Subcutaneous abdominal adipose tissue (tissue), 5 donors: ENCODE data around the gene CSDE1.
"Not testable (repeated sequence)": the region's sequence is repeated elsewhere in the genome, so short reads cannot be mapped to it uniquely, and the experiment has no call there.

Experiments used
- H3K27ac ChIP-seq: one replicate; pipeline ENCODE4 v1.7.0; 2013; ENCODE audit warnings: low read depth, mild to moderate bottlenecking, inconsistent platforms, low read length, moderate library complexity
- H3K27me3 ChIP-seq, 5 donors: one replicate each; pipeline ENCODE4 v1.7.0; 2013; ENCODE audit warnings: low read length in 5 of 5, inconsistent platforms in 1 of 5; ENCODE audit not compliant: control insufficient read depth in 5 of 5, insufficient read depth in 4 of 5
- H3K36me3 ChIP-seq, 5 donors: one replicate each; pipeline ENCODE4 v1.7.0; 2013; ENCODE audit warnings: low read length in 5 of 5; ENCODE audit not compliant: control insufficient read depth in 5 of 5, insufficient read depth in 5 of 5
- H3K4me1 ChIP-seq, 5 donors: one replicate each; pipeline ENCODE4 v1.7.0; 2013; ENCODE audit warnings: low read length in 5 of 5, mild to moderate bottlenecking in 3 of 5, moderate library complexity in 1 of 5; ENCODE audit not compliant: control insufficient read depth in 5 of 5, insufficient read depth in 5 of 5
- H3K4me3 ChIP-seq, 5 donors: one replicate each; pipeline ENCODE4 v1.7.0; 2013; ENCODE audit warnings: low read length in 5 of 5, low read depth in 1 of 5
- H3K9ac ChIP-seq, 5 donors: one replicate each; pipeline ENCODE4 v1.7.0; 2013; ENCODE audit warnings: low read length in 5 of 5, mild to moderate bottlenecking in 4 of 5, moderate library complexity in 3 of 5
- H3K9me3 ChIP-seq, 5 donors: one replicate each; pipeline ENCODE4 v1.7.0; 2013; ENCODE audit warnings: low read length in 5 of 5; ENCODE audit not compliant: control insufficient read depth in 5 of 5
- donor health status: healthy.
- donor health status: healthy.
- donor health status: healthy.
- donor health status: healthy.
- donor health status: healthy.

Gene CSDE1

DNA sequence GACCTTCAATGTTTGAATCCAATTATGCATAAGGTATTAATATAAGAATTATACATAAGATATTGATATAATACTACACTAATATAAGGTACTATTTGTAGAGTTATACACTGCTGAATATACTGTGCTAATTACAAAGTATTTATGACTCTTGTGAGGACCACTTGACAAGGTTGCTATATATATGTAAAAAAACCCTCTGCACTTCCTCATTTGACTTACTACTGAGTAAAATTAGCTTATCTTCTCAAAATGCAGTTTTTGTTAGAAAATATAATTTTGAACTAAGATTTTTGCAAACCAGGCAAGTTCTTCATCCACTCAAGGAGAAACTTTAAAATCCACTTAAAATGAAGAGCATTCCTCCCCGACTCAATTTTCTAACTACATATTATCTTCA is 14.2 kb upstream of the CSDE1 start:
- no peak overlapping the region for H3K9ac ChIP-seq
- no peaks in the 10 kb centered on the region for H3K4me1 ChIP-seq
- no peak overlapping the region for H3K4me3 ChIP-seq
- H3K9me3 ChIP-seq: no peaks in the 10 kb centered on the region
- H3K27ac ChIP-seq: no peak overlapping the region
- peaks cover 25 to 61% (median 46%) of the 10 kb centered on the region in 5 donors for H3K36me3 ChIP-seq
- H3K27me3 ChIP-seq: no peaks in the 10 kb centered on the region

- no peaks in the 10 kb centered on the region for H3K9me3 ChIP-seq
These were observed 13.2 kb upstream of the CSDE1 start for GRCh38 chr1:114770989-114771388.

GRCh38 chr1:114764689-114765088 is 6.9 kb upstream of the CSDE1 start:
- H3K27ac ChIP-seq: no peak overlapping the region
- no peaks in the 10 kb centered on the region for H3K27me3 ChIP-seq
- H3K9me3 ChIP-seq: no peaks in the 10 kb centered on the region
- no peaks in the 10 kb centered on the region for H3K4me1 ChIP-seq
- peaks cover 0 to 8% (median 5%) of the 10 kb centered on the region in 5 donors for H3K36me3 ChIP-seq
- no peak overlapping the region for H3K9ac ChIP-seq
- H3K4me3 ChIP-seq: no peak overlapping the region

More at GRCh38 chr1:114770989-114771388, 13.2 kb upstream of the CSDE1 start:
- H3K36me3 ChIP-seq: peaks cover 25 to 58% (median 41%) of the 10 kb centered on the region in 5 donors
- no peak overlapping the region for H3K27ac ChIP-seq
- H3K27me3 ChIP-seq: no peaks in the 10 kb centered on the region
- H3K4me1 ChIP-seq: no peaks in the 10 kb centered on the region
- H3K4me3 ChIP-seq: no peak overlapping the region
- H3K9ac ChIP-seq: no peak overlapping the region

- H3K4me3 ChIP-seq: peak overlapping the region; percentile 97 to 100 (median 100)
- peak overlapping the region; percentile 97 to 100 (median 100) for H3K9ac ChIP-seq
- H3K36me3 ChIP-seq: no peaks in the 10 kb centered on the region
- no peaks in the 10 kb centered on the region for H3K9me3 ChIP-seq
- peaks cover 10 to 47% (median 44%) of the 10 kb centered on the region in 5 donors for H3K4me1 ChIP-seq
- peak overlapping the region; percentile 100 for H3K27ac ChIP-seq
- no peaks in the 10 kb centered on the region for H3K27me3 ChIP-seq
These were observed 560 bp upstream of the CSDE1 start for GRCh38 chr1:114758256-114758832.

GRCh38 chr1:114756949-114757454 is 782 bp downstream of the CSDE1 start:
- no peaks in the 10 kb centered on the region for H3K27me3 ChIP-seq
- peak overlapping the region; percentile 42 to 100 (median 100) for H3K9ac ChIP-seq
- H3K4me1 ChIP-seq: peaks cover 10 to 60% (median 56%) of the 10 kb centered on the region in 5 donors
- no peaks in the 10 kb centered on the region for H3K36me3 ChIP-seq
- peak overlapping the region; percentile 100 for H3K27ac ChIP-seq
- H3K9me3 ChIP-seq: no peaks in the 10 kb centered on the region
- peak overlapping the region; percentile 97 to 100 (median 100) for H3K4me3 ChIP-seq

- H3K4me3 ChIP-seq: peak overlapping the region; percentile 97 to 100 (median 100)
- H3K9me3 ChIP-seq: no peaks in the 10 kb centered on the region
- no peaks in the 10 kb centered on the region for H3K27me3 ChIP-seq
- no peaks in the 10 kb centered on the region for H3K36me3 ChIP-seq
- H3K9ac ChIP-seq: peak overlapping the region; percentile 42 to 100 (median 100)
- H3K27ac ChIP-seq: peak overlapping the region; percentile 100
- peaks cover 10 to 68% (median 63%) of the 10 kb centered on the region in 5 donors for H3K4me1 ChIP-seq
These were observed 1.5 kb downstream of the CSDE1 start for GRCh38 chr1:114756009-114756892.

DNA sequence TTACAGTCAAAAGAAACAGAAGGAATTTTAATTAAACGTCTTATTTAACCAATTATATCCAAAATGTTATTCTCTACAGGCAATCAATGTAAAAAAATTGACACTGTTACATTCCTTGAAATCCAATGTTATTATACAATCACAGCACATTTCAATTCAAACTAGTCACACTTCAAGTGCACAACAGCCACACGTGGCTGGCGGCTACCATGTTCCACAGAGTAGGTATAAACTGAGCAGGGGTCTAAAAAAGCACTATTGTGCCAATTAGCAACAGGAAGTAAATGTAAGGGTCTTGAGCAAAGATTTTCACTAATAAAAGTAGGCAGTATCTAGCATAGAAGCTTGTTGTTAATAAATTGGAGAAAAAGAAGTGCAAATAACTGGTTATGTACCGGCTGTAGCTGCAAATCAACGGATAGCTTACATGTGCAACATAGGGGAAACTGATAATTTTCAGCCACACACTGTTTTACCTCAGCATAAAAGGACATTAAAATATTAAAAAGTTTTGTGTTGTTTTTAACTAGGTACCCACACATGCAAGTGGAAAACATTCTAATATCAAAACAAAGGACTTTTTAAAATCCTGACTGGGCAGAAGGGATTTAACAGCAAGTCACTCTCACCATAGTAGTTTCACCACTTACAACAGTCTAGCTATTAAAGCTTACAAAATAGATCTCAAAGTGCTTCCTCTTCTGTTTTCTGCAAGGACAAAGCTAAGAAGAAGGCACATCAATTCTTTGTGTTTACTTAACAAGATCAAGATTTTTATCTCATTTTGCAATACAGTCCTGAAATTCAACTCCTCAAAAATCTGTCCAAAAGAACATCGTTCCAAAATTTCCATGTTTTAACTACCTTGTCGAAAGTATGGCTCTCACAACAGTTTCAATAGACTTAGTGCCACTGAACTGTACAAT is 2.5 kb downstream of the CSDE1 start:
- Histone ChIP-seq H3K9me3 (no peaks in the 10 kb centered on the region), H3K36me3 (peaks cover 0 to under 1% (median 0%) of the 10 kb centered on the region in 5 donors), H3K27ac (peak overlapping the region; percentile 100), H3K4me3 (peak overlapping the region in 3 of 5 donors; percentile 11 to 100 (median 100)), H3K4me1 (peaks cover 12 to 78% (median 73%) of the 10 kb centered on the region in 5 donors), H3K9ac (peak overlapping the region in 4 of 5 donors; percentile 16 to 100 (median 66)), H3K27me3 (no peaks in the 10 kb centered on the region)

DNA sequence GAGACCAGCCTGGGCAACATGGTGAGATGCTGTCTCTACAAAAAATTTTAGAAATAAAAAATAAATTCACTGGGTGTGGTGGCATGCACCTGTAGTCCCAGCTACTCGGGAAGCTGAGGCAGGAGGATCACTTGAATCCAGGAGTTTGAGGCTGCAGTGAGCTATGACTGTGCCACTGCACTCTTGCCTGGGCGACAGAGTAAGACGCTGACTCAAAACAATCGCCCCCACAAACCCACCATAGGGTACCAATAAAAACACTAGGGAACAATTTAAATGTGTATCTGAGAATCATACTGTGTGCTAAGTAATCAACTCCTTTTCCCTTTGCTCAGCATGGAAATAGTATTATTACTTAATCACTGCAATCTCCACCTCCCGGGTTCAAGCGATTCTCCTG is 4.1 kb downstream of the CSDE1 start:
- not testable (repeated sequence) for H3K27me3 ChIP-seq, H3K9ac ChIP-seq, H3K27ac ChIP-seq, H3K9me3 ChIP-seq, H3K4me3 ChIP-seq
- Histone ChIP-seq H3K4me1 (peaks cover 12 to 84% (median 78%) of the 10 kb centered on the region in 5 donors), H3K36me3 (peaks cover 6 to 15% (median 10%) of the 10 kb centered on the region in 5 donors)

- H3K36me3 ChIP-seq: peaks cover 6 to 18% (median 11%) of the 10 kb centered on the region in 5 donors
- no peak overlapping the region for H3K27ac ChIP-seq
- H3K4me1 ChIP-seq: peaks cover 12 to 78% (median 73%) of the 10 kb centered on the region in 5 donors
- H3K27me3 ChIP-seq: no peaks in the 10 kb centered on the region
- no peak overlapping the region for H3K4me3 ChIP-seq
- no peak overlapping the region for H3K9ac ChIP-seq
- H3K9me3 ChIP-seq: no peaks in the 10 kb centered on the region
These were observed 4.6 kb downstream of the CSDE1 start for GRCh38 chr1:114753143-114753542.
